Cerebellar cortex (tissue), 1 donor: ENCODE measurements around the gene PDE1A.
A peak's percentile ranks its signal among the peaks of the same experiment; 100 is the strongest.

Experiments used
- DNase-seq: peaks from one replicate; pipeline ENCODE4 v3.0.0-alpha.2; 2015; ENCODE audit warnings: low spot score

PDE1A gene

DNA sequence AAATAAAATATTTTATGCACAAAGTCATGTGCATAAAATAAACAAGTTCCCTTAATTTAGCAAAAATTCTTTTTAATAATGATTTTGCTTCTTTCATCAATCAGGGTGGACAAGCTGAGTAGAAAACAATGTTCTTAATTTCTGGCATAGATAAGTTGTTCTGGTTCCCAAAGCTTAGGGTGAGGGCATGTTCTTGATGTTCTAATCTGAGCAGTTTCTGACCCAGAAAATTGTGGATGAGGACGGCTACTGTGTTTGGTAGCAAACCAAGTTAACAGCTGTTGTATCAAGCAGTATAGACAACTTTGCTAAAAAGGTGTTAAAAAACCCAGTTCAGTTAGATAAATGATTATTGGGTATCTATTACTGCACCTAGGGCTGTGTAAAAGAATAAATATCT lies 158.9 kb downstream of the PDE1A start:
- peak; percentile 60 for DNase-seq

DNA sequence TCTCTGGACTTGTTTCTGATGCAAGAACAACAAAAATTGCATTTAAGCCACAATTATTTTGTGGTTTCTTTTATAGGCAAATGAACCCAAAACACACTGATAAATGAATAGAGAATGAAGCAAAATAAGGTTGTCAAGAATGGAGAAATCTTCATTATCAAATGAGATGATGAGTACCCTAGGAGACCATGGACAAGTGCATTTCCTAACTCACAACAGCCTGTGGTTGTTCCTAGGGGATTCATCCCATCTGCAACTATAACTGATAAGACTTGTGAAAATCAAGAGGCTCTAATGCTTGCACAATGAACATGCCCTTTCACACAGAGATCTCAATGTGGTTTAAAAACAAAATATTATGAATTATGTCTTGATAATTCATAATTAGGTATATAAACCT lies 159.9 kb downstream of the PDE1A start:
- DNase-seq, result no peak

DNA sequence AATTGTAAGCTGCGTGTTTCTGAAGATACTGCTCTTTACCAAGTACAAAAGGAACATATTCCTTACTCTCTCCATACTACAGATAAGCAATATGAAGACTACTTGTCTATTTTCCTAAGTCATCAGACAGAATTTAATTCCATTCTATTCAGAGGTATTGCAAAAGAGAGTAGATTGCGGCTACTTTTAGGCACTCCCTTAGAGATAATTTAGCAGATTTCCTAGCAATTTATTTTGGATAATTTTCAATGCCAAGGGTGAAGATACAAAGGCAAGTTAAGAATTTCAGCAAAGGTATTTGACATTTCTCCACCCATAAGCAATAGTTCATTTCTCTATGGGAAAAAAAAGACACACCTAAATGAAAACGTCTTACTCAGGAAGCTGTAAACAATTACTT lies 161.1 kb downstream of the PDE1A start:
- DNase-seq, result no peak

DNA sequence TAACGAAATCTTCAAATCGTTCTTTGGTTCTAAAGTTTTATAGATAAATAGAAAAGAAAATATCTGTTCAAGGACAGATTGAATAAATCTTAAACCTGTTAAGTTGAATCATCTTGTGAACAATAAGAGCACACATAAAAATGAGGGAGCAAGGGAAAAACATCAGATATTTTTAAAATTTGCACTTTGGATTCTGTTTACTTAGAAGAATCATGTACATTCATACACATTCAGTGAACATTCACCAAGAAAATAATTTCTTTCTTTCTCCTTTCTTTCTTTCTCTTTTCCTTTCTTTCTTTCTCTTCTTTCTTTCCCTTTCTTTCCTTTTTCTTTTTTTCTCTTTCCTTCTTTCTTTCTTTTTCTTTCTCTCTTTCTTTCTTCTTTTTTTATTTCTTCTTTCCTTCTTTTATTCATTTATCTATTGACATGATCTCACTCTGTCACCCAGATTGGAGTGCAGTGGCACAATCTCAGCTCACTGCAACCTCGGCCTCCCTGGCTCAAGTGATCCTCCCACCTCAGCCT lies 164.9 kb downstream of the PDE1A start:
- no peak for DNase-seq

DNA sequence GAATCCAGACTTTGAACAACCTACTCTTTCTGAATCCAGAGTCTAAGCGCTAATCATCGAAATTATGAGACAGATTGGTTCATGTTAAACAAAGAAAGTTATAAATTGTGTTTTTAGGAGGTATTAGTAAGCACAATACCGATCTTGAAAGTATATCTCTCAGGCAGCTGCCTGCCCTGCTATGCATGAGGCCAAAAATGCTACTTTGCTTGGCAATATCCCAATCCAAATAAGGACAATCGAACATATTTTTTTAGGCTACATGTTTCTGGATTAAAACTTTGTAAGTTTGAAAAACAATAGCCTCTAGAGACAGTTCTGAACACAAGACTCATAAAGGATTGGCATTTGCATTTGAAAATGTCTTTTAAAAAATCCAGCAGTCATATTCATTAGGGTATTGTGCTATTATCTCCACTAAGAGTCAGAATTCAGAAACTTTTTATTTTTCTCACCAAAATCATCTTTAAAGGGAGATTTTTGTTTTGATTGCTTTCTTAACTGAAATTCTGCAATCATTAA lies 167.1 kb downstream of the PDE1A start:
- no peak for DNase-seq

DNA sequence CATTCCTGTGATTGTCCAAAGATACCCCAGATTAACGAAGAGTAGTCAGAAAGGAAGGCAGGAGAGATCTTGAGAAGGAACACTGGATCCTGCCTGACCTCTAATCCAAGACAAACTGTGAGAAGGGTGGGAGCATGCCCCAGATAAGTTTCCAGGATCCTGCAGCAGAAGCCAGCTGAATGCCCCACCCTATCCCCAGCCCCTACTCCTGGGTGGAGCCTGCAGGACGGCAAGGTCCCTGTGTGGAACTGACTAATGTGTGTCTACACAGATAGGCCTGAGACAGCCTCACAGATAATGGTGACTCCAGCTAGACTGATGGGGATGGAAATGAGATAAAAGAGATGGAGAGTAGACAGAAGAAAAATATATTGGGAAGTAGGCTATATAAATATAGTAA lies 174.3 kb downstream of the PDE1A start:
- no peak for DNase-seq

DNA sequence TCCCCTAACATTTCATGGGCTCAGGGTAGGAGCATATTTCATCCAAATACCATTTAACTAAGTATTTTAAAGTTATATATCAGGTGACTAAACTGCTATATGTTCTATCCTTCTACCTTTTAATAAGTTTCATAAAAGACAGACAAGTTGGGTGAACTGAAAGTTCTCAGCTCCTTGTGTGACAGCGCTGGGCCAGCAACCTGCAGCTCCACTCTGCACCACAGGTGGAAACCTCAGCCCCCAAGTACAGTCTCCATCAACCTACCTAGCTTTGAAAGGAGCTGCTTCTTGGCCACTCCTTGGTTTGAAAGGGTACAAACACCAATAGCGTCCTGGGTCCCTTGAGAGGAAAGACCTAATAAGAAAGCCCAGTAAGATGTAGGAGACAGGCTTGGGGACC lies 177.9 kb downstream of the PDE1A start:
- no peak for DNase-seq

DNA sequence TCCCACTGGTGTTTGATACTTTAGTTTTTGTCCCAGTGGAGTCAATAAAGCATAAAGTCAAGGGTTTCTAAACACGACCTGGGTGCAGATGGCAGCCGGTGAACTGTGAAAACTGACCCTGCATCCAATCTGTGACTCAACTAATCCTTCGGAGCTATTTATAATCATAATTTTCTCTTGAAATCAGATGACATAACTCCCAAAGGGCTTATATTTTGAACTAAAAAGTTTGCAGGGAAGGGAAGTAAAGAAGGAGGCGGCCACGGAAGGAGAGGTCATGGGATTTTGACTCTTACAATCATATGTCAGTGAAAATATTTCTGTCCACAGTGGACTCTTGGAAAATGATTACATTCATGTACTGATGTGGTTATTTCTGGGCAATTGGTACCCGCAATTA lies 178.5 kb downstream of the PDE1A start:
- DNase-seq, result no peak

DNA sequence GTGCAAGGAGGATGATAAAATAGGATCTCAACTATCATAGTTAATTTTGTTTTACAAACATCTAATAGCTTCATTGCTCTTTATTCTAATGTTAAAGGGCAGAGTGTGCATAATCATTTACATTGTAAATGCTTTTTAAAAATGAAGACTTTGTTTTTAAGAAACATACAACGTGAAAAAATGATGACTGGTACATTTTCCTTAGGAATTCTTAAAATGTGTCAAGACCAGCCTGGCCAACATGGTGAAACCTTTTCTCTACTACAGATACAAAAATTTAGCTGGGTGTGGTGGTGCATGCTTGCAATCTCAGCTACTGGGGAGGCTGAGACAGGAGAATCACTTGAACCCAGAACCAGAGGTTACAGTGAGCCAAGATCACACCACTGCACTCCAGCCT lies 179.0 kb downstream of the PDE1A start:
- DNase-seq, result no peak

DNA sequence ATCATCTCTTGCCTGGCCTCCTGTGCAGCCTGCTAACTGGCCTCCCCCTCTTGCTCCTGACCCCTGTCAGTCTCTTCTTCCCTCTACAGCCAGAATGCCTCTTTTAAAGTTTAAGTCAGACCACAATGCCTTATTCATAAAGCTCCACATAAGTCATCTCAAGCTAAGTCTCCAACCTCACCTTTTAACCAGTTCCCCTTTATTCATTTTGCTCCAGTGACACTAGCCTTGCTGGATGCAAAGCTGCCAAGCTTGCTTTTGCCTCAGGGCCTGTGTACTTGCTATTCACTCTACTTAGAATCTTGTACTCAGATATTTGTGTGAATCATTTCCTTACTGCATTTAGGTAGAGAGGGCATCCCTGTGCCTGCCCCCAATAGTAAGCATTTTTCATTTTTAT lies 180.9 kb downstream of the PDE1A start:
- no peak for DNase-seq

DNA sequence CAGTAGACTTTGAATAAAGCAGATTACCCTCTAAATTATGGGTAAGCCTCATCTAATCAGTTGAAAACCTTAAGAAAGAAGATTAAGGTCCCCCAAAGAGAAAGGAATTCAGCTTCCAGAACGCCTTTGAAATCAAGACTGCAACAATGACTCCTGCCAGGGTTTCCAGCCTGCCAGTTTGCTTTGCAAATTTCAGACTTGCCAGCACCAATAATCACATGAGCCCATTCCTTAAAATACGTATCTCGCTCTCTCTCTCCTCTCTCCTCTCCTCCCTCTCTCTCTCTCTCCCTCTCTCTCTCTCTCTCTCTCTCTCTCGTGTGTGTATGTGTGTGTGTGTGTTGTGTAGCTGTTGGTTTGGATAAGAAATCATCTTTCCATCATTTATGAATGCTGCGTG lies 184.2 kb downstream of the PDE1A start:
- peak; percentile 52 for DNase-seq

DNA sequence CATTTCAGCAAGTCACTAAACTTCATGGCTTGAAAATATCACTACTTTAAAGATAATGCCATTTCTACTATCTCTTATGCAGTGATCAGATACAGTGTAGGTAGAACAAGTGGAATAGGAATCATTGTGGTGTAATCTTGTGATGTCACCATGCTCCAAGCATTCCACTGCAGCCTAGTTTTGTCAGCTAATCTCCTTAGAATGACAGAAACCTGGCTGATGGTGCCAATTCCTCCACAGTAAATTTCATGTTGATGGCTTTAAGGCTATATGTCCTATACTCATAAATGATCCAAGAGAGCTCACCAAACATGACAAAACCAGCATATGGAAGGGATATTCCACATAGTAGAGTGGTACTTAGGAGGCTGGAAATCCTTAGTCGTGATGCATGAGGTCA lies 184.9 kb downstream of the PDE1A start:
- peak; percentile 49 for DNase-seq

DNA sequence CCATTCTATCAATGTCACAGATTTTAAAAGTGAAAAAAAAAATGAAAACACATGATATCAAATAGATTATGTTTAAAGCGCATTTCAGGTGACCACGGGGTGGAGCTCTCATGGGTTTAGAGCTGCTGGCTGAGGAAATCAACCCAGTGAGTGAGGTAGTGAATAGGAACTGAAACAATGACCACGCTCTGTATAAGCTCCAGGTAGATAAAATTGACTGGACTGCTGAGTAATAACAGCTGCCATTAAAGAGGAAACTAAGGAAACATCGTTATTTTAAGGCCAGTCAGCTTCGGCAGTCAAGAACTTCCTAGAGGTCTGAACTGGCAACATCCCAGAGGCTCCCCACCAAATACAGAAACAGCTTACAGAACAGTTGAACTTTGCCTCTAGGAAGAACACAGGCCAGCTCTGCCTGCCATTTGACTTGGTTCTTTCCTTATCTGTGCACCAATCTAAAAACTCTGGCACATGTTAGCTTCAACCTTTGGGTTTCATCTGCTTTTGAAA lies 185.9 kb downstream of the PDE1A start:
- peak; percentile 66 for DNase-seq

DNA sequence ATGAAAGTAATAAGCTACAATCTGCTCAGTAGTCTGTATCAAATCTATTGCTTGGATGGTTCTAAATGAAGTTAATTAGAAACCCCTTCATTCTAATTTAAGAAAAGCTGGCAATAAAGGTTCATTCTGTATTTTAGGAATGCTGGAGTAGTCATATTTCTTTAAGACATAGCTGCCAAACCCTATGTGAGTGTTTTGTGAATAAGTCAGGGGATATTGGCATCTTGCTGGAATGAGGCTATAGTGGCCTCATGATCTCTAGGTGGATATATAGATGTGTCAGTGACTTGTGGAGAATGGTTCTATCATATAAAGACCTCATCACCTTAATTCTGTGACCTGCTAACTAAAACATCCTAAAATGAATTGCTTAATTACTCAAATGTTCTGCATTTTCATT lies 196.3 kb downstream of the PDE1A start:
- DNase-seq, result no peak

DNA sequence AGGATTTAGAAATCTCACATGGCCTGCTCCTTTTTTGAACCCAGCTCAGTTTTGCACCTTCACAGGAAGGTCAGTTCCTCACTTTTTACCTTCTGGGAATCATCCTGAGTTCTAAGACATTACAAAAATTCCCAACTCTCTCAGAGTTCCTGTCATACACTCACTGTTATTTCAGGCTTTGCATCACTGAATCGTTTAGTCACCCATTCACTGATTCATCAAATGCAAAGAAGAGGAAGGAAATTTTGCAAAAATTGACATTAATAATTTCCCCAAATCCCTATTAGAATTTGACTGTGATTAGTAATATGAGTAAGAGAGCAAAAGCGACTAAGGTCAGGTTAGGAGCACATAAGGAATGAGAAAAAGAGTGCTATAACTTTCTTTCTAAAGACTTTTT lies 197.5 kb downstream of the PDE1A start:
- no peak for DNase-seq

DNA sequence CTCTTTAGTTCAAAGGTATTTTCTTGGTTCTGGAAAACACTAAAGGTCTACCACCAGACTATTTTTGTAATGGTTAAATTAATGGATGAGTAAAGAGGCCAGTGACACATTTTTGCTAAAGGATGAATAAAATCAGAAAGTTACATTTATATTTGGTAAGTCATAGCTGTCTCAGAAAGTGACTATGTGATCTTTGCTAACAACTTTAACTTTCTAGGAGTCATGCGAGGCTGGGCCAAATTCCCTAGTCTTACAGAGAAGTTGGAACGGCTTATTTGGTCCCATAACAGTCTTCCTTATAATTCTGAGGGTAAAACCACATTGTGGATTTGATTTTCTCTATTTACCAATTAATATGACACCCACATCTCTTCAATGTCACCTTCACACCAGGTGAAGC lies 198.1 kb downstream of the PDE1A start:
- no peak for DNase-seq

DNA sequence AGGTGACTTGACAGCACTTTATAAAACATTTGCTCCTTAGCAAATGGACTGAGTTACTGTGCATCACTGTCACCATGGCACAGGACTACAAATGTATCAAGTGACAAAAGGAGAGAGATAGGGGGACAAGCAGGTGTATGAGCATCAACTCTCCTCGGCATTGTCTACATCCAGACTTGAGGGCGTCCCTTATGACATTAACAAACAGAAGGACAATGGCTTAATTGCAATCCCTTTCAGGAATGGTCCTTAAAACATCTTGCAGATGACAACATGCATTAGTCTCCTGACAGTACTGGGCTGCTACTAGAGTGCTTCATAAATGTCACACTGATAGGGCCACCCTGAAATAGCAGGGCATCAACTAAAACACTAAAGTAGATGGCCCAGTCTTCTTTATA lies 198.8 kb downstream of the PDE1A start:
- no peak for DNase-seq

DNA sequence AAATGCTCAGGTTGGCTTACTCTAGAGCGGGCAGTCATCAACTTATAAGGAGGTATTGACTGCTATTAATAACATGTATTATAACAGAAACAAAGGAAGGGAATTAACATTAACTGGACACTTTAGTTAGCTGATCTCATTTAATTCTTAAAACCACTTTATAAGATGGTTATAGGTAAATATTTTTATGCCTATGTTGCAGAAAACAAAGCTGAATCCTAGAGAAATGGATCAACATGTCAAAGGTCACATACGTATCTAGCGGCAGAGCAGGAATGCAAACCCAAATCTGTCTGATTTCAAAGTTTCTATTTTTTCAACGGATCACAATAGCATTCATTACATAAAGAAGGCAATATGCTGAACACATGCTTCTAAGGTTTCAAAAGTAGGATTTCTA lies 200.0 kb downstream of the PDE1A start:
- DNase-seq, result no peak

DNA sequence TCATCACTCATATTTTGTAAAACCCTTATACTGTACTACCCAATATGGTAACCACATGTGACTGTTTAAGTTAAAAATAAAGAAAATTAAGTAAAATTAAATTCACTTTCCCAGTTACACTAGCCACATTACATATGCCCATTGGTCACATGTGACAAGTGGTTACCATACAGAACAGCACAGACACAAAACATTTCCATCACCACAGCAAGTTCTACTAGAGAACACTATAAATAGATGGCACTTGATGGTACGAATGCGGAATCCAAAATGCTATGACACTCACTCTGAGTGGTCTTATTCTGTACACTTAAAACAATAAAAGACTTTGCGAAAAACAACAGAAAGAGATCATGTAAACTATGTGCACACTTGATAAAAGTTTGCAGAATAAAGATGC lies 202.2 kb downstream of the PDE1A start:
- no peak for DNase-seq

DNA sequence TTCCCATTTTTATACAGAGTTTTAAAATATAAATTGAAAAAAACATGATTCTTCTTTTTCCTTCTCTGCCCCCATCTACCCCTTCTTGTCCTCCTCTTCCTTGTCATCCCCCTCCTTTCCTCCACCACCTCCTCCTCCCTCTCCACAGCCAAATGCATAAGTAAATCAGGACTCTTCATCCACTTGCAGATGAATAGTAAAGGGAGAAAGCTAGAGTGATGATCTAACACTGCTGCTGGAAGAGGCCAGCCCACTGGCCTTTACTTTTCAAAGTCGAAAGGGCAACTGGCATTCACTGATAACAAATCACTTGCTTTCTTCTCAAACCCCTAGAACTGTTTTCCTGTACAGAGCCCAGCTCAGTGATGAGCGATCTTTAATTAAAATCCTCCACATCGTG lies 205.8 kb downstream of the PDE1A start:
- DNase-seq, result no peak

DNA sequence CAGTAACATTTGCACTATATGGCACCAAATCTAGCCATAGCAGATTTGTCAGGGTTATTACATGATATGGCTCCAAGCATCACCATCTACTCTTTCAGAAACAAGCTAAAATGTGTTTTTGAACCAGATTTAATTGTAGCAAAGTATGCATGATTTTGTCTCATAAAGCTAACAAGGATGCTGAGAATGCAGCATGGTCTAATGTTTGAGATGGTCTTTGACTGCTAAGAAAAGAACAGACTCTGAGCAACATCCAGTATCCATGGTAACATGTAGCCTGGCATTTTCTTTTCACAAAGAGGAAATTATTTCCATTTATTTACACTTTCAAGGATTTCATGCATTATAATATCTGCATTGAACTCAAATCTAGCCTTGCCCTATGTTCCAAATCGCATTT lies 206.5 kb downstream of the PDE1A start:
- DNase-seq, result no peak

DNA sequence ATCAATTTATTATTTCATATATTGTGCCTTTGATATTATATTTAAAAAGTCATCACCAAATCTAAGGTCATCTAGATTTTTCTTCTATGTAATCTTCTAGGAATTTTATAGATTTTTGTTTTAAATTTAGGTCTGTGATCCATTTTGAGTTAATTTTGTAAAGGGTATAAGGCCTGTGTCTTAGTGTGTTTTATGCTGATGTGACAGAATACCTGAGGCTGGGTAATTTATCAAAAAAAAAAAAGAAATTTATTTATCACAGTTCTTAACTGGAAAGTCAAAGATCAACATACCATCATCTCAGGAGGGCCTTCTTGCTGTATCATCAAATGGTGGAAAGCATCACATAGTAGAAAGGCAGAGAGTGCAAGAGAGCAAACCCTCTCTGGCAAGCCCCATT lies 216.2 kb downstream of the PDE1A start:
- no peak for DNase-seq

DNA sequence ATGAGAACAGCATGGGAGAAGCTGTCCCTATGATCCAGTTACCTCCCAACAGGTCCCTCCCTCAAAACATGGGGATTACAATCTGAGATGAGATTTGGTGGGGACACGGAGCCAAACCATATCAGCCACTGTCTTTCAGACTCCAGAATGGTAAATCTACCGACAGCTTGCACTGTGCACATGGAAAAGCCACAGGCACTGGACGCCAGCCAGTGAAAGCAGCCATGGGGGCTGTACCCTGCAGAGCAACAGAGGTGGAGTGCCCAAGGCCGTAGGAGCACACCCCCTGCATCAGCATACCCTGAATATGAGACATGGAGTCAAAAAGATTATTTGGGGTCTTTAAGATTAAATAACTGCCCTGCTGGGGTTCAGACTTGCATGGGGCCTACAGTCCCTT lies 218.4 kb downstream of the PDE1A start:
- peak; percentile 87 for DNase-seq

DNA sequence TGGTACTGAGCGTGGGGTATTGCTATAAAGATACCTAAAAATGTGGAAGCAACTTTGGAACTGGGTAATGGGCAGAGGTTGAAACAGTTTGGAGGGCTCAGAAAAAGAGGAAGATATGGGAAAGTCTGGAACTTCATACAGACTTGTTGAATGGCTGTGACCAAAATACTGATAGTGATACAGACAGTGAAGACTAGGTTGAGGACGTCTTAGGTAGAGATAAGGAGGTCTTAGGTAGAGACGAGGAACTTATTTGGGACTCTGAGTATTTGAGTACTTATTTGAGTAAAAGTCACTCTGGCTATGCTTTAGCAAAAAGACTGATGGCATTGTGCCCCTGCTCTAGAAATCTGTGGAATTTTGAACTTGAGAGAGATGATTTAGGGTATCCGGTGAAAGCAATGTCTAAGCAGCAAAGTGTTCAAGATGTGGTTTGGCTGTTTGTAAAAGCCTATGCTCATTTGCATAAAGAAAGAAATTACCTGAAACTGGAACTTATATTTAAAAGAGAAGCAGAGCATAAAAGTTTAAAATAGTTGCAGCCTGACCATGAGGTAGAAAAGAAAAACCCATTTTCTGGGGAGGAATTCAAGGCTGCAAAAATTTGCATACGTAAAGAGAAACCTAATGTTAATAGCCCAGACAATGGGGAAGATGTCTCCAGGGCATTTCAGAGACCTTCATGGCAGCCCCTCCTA lies 219.6 kb downstream of the PDE1A start:
- DNase-seq, result no peak
